NOMO-1 (cell line): ENCODE results near the gene SH3BP1.
A peak's percentile ranks its signal among the peaks of the same experiment; 100 is the strongest.

Source experiments
- DNase-seq, 2 experiments: peaks; one replicate each; lab custom pipeline; 2025; ENCODE audit not compliant: unreplicated experiment in 2 of 2; lab: John Stamatoyannopoulos, UW

SH3BP1 gene

DNA sequence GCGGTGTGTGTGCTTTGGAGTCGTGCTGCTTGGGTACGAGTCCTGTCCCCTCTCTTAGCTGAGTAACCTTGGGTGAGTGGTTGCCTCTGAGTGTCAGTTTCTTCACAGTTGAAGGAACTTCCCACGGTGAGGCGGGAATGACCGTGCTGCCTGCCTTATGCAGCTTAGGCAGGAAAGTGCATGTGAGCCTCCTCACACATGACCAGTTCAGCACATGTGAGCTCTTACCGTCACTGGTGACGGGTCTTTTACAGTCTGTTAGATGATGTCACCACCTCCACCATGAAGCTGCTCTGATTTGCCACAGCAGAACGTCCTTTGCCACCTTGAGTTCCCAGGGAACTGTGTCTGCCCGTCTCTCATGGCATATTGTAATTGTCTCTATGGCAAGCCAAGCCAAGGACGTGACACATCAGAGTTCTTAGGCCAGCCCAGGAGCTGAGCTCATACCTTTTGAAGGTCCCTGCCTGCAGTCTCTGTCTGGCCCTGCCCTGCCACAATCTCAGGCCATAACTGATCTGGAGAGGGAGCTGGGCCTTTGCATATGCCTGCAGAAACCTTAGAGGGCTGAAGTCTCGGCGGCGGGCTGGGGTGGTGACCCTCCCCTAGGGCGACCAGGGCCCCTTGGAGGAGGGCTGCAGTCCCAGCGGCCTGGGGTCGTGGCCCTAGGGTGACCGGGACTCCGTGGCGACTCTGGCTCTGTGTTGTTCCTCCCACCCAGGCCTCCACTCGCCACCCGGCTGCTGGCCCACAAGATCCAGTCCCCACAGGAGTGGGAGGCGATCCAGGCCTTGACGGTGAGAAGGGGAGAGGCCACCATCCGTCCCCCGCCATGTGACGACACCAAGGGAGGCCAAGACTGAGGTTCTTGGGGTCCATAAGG lies 23.0 kb upstream of the SH3BP1 start:
- no peak for DNase-seq

DNA sequence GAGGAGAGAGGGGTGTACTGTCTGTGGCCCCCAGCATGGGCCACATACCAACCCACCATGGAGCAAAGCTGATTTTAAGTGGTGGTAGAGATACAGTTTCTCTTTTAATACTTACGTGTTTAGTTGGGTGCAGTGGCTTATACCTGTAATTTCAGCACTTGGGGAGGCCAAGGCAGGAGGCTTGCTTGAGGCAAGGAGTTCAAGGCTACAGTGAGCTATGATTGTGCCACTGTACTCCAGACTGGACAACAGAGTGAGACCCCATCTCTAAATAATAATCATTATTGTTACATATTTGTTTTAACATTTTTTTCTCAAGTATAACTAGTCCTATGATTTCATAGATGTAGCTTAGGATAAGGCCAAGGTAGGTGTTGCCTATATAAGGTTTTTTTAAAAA lies 22.0 kb upstream of the SH3BP1 start:
- no peak for DNase-seq

DNA sequence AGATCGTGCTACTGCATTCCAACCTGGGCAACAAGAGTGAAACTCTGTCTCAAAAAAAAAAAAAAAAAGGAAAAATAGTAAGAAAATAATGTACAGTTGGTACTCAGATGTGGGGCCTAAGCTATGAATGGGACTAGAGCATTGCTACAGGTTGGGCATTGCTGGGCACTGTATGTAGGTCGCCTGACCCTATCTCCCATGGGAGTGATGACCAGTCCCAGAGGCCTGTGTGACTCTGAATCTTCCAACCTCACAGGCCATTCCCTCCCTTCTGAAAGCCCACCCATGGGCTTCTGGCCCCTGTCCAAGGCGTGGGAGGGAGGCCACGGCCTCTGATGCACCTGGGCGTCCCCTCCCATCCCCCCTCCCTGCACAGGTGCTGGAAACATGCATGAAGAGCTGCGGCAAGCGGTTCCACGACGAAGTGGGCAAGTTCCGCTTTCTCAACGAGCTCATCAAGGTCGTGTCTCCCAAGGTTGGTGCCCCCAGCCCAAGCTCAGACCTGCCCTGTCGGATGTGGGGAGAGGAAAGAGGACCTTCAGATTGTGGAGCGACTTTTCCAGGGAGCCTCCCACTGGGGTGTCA lies 21.3 kb upstream of the SH3BP1 start:
- DNase-seq: no peak

DNA sequence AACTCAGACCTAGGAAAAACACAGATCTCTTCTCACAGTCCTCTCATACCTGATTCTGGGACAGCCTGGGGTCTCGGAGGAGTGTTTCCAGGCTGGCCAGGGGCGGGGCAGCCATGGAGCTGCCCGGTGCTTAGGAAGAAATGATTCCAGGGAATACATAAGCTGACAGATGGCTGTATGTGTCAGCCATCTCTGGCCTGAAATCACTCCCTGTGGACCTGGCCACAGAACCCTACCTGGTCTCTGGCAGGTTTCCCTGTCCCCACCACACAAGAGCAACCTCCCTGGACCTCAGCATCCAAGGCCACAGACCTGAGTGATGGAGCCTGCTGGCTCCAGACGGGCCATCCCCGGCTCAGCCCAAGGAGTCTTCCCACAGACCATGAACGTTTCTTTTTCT lies 20.8 kb upstream of the SH3BP1 start:
- DNase-seq: no peak

DNA sequence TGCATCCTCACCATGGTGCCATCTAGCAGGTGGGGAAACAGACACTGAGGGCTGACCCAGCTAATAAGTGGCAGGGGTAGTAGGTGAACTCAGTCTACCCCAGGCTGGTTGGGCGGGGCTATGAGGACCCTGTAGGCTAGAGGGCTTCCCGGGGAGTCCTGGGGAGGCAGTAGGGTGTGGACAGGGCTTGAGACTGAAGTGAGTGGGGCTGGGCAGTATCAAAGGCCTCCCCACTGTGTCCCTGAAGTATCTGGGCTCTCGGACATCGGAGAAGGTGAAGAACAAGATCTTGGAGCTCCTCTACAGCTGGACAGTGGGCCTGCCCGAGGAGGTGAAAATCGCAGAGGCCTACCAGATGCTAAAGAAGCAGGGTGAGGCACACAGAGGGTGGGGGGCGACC lies 19.5 kb upstream of the SH3BP1 start:
- DNase-seq: no peak

DNA sequence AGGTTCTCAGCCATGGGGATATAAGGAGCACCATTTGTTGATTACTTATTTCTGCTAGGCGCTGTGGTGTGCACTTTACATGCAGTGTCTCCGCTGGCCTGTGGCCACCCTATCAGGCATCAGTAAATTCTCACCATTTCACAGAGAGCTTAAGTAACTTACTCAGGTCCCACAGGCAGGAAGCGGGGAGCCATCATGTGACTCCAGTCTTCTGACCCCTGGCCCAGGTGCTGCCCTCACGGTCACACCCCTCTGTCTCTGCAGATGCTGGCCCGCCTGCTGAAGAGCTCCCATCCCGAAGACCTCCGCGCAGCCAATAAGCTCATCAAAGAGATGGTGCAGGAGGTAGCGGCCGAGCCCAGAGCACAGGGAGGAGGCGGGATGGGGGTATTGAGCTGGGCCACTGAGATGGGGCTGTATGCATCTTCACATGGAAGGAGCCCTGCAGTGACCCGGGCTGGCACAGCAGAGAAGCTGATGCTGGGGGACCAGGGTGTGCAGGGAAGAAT lies 18.1 kb upstream of the SH3BP1 start:
- DNase-seq: no peak

DNA sequence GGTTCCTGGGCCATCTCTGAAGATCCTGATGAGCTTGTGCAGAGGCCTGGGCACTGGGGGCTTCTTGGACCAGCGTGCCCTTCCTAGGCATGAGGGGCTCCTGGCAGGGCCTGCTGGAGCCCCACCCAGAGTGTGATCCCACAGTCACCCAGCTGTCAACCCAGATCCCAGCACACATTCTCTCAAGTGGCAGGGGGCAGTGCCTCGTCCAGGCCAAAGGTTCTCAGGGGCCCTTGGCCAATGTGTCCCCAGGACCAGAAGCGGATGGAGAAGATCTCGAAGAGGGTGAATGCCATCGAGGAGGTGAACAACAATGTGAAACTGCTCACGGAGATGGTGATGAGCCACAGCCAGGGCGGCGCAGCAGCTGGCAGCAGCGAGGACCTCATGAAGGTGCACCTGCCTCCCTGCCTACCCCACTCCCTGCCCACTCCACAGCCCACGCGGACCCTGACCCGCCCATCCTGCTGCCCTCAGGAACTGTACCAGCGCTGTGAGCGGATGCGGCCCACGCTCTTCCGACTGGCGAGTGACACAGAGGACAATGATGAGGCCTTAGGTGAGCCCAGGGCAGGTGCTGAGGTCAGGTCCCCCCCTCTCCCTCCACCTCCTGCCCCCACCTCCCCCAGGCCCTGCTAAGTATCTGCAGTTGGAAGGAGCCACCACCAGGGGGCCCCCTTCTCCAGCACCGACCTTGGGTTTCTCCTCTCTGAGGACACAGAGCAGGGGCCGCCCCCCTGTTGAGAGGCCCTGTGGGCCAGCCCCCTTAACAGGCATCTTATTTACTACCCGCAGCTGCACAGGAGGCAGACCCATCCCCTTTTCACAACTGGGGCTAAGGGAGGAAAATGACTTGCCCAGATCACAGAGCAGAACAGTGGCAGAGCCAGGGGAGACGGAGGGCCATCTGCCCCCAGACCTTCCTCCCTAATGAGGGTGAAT lies 16.1 kb upstream of the SH3BP1 start:
- peak; percentile 43 to 51 for DNase-seq

DNA sequence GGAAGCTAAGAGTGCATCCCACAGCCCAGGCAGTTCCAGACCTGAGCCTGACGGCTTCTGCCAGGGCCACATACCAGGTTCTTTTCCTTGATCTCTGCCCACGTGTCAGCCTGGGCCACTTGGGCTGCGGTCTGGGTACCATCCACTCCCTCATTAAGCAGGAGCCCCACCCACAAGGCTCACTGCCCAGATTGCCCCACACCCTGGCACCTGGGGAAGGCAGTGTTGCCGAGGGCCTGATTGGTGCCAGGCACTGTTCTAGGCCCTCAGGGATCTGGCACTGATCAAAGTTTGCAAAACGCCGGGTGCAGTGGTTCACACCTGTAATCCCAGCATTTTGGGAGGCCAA lies 15.5 kb upstream of the SH3BP1 start:
- DNase-seq: no peak

DNA sequence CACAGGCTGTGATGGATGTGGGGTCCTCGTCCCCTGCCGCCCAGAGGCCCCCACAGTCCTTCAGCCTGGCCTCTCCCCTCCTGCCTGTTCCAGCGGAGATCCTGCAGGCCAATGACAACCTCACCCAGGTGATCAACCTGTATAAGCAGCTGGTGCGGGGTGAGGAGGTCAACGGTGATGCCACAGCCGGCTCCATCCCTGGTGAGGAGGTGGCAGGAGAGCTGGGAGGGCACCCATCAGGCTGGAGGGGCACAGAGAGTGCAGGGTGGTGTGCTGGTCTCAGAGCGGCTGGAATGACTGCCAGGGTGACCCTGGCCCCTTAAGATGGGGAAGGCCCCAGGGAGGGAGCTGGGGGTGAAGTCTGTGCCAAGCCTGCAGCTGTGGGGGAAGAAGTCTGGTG lies 14.6 kb upstream of the SH3BP1 start:
- DNase-seq: no peak

DNA sequence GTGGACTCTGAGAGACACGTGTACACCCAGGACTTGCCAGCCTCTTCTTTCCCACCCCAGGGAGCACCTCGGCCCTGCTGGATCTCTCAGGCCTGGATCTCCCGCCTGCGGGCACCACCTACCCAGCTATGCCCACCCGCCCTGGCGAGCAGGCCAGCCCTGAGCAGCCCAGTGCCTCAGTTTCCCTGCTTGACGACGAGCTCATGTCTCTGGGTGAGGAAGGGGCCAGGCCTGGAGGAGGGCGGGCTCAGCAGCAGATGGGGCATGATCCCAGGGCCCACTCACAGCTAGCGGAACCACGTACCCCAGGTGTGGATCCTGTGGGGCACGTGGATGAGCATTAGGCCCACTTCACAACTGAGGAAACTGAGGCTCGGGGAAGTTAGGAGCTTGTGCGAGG lies 13.7 kb upstream of the SH3BP1 start:
- DNase-seq: no peak

DNA sequence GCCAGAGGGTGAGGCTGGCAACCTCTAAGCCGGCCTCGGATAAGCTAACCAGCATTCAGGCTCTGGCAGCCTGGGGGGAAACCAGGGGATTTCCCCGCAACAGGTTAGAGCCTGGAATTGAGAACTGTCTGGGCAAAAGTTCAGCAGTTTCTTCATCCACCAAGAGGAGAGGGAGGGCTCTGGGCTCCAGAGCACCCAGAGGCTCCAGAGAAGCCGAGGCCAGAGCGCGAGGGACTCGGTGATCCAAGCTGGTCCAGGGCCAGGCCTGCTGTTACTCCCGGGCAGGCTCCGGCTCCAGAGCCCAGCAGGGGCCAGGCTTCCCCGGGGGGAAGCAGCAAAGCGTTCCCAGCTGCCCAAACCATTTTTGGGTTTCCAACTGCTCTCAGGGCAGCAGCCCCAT lies 13.3 kb upstream of the SH3BP1 start:
- DNase-seq: no peak

DNA sequence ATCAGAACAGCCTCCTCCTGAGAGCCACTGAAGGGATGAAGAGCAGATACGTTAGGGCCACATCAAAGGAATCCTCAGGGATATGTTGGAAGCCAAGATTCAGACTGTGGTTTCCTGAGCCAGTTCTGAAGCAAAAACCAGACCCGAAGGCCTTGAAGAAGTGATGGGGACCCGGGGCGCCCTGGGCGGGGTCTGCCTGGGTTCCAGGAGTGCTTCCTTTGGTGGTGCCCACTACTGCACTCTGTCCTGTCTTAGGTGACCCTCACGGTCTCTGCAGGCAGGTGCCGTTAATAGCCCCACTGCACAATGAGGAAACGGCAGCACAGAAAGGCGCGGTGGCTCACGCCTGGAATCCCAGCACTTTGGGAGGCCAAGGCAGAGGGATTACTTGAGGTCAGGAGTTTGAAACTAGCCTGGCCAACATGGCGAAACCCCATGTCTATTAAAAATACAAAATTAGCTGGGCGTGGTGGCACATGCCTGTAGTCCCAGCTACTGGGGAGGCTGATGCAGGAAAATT lies 12.9 kb upstream of the SH3BP1 start:
- DNase-seq: no peak

DNA sequence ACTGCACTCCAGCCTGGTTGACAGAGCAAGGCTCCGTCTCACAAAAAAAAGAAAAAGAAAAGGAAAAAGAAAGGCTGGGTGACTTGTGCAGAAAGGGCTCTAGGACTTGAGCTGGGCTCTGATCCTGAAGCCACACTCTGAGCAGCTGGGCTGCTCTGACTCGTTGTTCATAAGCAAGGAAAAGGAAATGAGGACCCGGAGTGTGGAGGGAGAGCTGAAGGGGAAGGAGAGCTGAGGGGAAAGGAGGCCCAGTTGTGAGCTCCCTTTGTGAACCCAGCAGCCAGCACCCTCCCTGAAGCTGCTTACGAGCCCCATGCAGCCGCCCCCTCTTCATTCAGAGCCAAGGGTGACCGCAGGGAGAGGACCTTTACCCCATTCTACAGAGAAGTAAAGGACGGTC lies 12.3 kb upstream of the SH3BP1 start:
- peak in 1 of 2 experiments; percentile 14 for DNase-seq

DNA sequence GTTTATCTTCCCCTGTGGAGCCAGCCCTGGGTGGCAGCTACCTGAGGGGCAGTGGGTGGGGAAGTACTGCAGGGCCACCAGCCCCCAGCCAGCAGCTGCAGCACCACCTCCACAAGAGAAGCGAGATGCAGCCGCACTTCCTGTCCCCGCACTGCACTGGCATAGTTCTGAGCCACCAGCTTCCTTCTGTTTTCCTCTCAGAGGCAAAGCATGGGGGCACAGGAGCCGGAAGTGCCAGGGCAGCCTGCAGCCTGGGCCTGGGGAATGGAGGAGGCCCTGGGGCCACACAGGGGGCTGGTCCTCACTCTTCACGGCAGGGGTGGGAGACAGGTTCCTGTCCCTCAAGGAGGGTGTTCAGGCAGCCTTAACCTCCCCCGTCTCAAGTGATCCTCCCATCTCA lies 11.9 kb upstream of the SH3BP1 start:
- DNase-seq: peak in 1 of 2 experiments; percentile 28

DNA sequence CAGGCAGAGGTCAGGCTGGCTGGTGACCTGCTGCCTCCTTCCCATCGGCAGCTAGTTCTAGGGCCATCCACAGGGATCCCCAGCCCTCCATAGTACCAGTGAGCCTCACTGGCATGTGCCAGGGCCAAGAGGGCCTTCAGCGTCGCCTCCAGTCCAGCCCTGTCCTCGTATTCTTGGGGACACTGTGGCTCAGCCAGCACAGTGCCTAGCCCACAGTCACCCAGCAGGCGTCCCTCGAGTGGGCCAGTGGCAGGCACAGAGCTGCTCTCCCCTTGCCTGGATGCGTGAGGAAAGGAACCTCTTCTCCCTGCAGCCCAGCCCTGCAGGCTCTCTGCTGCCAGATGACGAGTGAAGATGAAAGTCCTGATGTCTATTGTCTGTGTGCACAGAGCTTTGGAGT lies 10.6 kb upstream of the SH3BP1 start:
- DNase-seq: no peak

DNA sequence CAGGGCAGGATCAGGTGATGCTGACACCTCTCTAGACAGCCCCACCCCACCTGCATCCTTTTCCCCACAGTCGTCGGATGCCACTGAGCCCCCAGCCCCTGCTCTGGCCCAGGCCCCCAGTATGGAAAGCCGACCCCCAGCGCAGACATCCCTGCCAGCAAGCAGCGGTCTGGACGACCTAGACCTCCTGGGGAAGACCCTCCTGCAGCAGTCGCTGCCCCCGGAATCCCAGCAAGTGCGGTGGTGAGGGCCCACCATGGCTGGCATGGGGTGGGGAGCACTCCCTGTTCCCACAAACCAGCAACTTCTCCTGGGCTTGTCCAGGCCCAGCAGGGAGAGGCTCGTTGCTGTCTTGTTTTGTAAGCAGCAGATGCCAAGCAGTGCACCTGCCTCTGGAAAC lies 9.5 kb upstream of the SH3BP1 start:
- no peak for DNase-seq

DNA sequence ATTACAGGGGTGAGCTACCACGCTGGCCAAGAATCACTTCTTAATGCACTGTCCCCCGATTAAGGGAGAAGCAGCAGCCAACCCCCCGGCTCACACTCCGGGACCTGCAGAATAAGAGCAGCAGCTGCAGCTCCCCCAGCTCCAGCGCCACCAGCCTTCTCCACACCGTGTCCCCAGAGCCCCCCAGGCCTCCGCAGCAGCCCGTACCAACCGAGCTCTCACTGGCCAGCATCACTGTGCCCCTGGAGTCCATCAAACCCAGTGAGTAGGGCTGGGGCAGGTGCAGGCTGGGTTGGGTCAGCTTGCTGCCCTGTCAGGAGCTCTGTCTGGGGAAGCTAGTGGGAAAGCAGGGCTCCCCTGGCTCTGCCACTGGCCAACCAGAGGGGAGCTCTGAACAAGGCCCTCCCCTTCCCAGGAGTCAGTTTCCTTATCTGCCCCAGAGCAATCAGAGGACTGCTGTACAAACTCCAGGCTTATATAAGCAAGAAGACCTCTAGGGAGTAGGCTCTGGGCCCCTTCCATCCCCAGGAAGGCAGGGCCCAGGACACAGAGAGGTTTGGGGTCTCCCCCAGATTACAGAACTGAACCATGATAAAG lies 8.5 kb upstream of the SH3BP1 start:
- DNase-seq: no peak

DNA sequence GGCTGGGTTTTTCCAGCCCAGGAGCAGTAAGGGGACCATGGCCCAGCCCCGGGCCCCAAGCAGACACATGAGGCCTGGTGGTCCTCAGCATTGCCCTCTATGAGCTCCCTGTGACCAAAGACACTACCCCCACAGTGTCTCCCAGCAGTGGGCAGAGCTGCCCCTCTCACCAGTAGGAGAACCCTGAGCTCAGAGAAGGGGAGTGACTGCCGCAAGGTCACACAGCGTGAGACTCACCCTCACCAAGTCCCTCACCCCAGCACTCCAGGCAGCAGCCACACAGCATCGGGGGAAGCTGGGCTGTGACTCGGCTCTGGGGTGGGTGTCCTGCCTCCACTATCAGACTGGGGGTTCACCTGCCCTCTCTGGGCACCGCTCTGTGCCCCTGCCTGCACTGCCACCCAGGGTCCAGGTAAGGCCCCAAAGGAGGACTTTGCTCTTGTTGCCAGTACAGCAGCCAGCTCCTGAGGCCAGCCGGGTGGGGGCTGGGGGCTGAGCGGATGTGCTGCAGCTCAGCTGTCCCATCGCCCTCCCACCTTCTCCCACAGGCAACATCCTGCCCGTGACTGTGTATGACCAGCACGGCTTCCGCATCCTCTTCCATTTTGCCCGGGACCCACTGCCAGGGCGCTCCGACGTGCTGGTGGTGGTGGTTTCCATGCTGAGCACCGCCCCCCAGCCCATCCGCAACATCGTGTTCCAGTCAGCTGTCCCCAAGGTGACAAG lies 7.9 kb upstream of the SH3BP1 start:
- DNase-seq: no peak

DNA sequence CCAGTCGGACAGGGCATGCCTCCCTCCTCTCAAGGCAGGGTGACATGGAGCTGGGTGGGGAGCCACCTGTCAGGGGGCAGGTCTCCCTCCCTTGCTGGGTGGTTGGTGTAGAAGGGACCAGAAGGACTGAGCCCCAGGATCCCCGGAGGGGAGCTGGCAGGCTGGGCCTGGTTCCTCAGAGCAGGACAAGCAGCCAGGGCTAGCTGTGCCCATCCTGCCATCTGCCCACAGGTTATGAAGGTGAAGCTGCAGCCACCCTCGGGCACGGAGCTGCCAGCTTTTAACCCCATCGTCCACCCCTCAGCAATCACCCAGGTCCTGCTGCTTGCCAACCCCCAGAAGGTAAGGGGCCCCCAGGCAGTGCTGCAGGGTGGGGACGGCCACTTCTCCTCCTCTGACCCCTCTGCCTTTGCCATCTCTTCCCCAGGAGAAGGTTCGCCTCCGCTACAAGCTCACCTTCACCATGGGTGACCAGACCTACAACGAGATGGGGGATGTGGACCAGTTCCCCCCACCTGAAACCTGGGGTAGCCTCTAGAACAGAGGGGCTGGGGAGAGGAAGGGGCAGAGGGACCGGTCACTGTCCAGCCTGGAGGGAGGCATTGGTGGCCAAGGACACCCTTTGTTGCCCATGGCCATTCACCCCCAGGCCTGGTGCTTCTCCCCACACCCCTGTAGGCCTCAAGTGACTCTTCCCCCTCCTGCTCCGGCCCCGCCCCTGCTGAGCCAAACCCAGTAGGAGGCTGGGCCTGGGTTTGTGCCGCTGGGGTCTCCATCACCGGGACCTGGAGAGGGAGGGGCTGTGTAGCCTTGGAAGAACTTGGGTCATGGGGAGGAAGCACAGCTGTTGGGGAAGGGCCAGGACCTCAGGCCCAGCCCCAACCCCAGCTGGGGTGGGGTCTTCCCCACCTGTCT lies 7.0 kb upstream of the SH3BP1 start:
- peak; percentile 1 to 48 for DNase-seq
